Hepatocyte (in vitro differentiated cells): Measurements from ENCODE around the gene IGSF5.

ENCODE experiments used
- EZH2 ChIP-seq: fragments of 200-600 bp; sonication (generic); IDR thresholded peaks from 2 replicates; pipeline ENCODE4 v1.6.1; 2016; ENCODE audit warnings: antibody characterized with exemption, mild to moderate bottlenecking, borderline replicate concordance
- TF ChIP-seq, protein P1 (sequence below): fragments of 200-600 bp; sonication (generic); IDR thresholded peaks from 2 replicates; pipeline ENCODE4 v1.5.1; 2016; ENCODE audit warnings: antibody characterized with exemption, mild to moderate bottlenecking; ENCODE audit not compliant: poor library complexity

DNA sequence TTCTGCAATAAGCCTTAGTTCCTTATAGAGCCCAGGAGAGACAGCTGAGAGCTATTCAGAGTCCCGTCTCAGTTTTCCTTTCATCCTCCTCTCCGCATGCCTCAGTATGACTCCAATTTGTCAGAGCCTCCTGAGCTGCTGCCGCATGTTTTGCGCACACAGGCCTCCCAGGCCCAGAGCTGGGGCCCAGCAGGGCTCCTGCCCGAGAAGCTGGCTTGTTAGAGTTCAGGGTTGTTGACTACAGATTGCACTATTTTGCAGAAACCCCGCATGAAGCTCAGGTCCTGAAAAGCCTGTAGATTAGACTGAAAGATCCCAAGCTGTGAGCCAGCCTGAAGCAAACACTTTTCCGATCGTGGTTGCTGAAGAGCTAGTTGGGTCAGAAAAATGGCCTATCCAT is 51.5 kb downstream of the IGSF5 start:
- TF ChIP-seq, protein P1, sequence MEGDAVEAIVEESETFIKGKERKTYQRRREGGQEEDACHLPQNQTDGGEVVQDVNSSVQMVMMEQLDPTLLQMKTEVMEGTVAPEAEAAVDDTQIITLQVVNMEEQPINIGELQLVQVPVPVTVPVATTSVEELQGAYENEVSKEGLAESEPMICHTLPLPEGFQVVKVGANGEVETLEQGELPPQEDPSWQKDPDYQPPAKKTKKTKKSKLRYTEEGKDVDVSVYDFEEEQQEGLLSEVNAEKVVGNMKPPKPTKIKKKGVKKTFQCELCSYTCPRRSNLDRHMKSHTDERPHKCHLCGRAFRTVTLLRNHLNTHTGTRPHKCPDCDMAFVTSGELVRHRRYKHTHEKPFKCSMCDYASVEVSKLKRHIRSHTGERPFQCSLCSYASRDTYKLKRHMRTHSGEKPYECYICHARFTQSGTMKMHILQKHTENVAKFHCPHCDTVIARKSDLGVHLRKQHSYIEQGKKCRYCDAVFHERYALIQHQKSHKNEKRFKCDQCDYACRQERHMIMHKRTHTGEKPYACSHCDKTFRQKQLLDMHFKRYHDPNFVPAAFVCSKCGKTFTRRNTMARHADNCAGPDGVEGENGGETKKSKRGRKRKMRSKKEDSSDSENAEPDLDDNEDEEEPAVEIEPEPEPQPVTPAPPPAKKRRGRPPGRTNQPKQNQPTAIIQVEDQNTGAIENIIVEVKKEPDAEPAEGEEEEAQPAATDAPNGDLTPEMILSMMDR = no peak
- no peak for TF ChIP-seq EZH2
